Uterus (tissue), 2 donors: Measurements from ENCODE around the gene AP1AR.

Experiments
- POLR2A ChIP-seq, 2 donors: fragments of 450-650 bp; IDR thresholded peaks; one replicate each; pipeline ENCODE4 v1.6.1; 2016; ENCODE audit warnings: antibody characterized with exemption in 2 of 2, mild to moderate bottlenecking in 1 of 2, moderate library complexity in 1 of 2
- TF ChIP-seq, protein P1 (sequence below), 4 experiments: fragments of 200-600 bp in 2 of 4; fragments of 450-650 bp in 2 of 4; sonication (generic) in 2 of 4; IDR thresholded peaks; one replicate each; pipeline ENCODE4 v1.5.1; 2016 to 2019; ENCODE audit warnings: antibody characterized with exemption in 4 of 4, mild to moderate bottlenecking in 2 of 4, moderate library complexity in 1 of 4

DNA sequence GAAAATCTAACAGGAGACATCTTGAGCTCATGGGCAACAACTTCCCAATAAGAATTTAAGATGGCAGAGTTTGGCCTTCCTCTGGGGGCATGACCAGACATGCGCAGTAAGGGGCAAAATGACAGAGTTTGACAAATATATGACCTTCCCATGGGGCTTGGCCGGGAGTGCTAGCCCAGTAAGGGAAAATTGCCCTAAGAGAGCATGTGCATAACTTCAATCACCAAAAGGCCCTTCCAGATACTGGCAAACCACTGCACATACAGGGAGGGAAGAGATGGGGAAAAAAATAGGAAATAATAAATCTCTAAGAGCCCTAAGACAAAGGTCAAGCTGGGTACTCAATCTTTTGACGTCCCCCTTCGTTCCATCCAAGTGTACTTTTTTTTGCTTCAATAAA lies 40.7 kb downstream of the AP1AR start:
- TF ChIP-seq, protein P1, sequence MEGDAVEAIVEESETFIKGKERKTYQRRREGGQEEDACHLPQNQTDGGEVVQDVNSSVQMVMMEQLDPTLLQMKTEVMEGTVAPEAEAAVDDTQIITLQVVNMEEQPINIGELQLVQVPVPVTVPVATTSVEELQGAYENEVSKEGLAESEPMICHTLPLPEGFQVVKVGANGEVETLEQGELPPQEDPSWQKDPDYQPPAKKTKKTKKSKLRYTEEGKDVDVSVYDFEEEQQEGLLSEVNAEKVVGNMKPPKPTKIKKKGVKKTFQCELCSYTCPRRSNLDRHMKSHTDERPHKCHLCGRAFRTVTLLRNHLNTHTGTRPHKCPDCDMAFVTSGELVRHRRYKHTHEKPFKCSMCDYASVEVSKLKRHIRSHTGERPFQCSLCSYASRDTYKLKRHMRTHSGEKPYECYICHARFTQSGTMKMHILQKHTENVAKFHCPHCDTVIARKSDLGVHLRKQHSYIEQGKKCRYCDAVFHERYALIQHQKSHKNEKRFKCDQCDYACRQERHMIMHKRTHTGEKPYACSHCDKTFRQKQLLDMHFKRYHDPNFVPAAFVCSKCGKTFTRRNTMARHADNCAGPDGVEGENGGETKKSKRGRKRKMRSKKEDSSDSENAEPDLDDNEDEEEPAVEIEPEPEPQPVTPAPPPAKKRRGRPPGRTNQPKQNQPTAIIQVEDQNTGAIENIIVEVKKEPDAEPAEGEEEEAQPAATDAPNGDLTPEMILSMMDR (IDR thresholded peaks at IDR 0.05): no peak
- no peak for TF ChIP-seq POLR2A (IDR thresholded peaks at IDR 0.05)
